M059J (cell line): ENCODE results near the gene SNX30. TPM values are rescaled to one million over a fixed set of nuclear protein-coding genes. Genes with fewer than 3 reads are reported as not detected.
"Not testable (repeated sequence)": the region's sequence is repeated elsewhere in the genome, so short reads cannot be mapped to it uniquely, and the experiment has no call there.

Source experiments
- DNase-seq: peaks from one replicate; pipeline ENCODE4 v3.0.0-alpha.2; 2012; ENCODE audit warnings: low read depth
- total RNA-seq: library from RNA; depleted of rRNA; stranded (reverse); fragments of >200 nt; shearing (Covaris generic); gene quantifications from 2 replicates; pipeline ENCODE4 v1.2.3, GENCODE V29; 2014; rRNA removed

The SNX30 gene, protein sequence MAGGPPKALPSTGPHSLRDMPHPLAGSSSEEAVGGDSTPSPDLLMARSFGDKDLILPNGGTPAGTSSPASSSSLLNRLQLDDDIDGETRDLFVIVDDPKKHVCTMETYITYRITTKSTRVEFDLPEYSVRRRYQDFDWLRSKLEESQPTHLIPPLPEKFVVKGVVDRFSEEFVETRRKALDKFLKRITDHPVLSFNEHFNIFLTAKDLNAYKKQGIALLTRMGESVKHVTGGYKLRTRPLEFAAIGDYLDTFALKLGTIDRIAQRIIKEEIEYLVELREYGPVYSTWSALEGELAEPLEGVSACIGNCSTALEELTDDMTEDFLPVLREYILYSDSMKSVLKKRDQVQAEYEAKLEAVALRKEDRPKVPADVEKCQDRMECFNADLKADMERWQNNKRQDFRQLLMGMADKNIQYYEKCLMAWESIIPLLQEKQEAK
- total RNA-seq = 5.7 and 11.0 TPM in 2 replicates

DNA sequence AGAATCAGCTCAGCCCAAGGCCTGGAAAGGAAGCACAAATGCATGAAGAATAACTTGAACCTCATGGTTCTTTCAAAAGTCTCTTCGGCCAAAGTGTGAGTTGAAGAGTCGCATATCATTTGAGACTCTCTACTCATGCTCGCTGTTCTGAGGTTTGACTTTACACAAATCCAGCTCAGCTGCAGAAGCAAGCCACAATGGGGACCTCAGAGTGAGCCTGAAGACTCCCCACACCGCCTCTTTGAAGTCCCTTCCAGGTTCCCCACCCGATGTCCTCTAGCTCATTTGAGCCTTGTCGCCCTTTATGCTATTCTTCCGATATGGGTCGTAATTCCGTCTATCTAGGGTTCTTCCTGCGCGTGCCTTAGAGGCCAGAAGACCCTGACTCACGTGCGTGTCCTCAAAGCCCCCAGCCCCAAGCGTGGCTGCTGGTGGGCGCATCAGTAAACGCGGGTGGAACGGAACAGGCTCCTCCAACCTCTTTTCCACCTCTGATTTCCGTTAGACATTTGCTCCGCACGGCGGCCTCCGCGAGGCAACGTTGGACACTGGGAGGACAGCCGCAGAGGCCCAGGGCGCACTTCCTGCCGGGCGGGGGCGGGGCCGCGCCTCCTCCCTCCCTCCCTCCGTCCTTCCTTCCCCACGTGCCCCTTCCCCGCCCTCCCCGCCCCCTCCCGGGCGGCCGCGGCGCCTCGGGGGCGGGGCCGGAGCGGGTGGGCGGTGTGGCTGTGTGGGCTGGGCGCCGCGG is at the start of gene SNX30:
SNX30 (plus strand) TSS at position 745 of the 748 bp plus-strand sequence. CDS start 242 bp downstream, outside the sequence.
- peak; percentile 88 for DNase-seq

DNA sequence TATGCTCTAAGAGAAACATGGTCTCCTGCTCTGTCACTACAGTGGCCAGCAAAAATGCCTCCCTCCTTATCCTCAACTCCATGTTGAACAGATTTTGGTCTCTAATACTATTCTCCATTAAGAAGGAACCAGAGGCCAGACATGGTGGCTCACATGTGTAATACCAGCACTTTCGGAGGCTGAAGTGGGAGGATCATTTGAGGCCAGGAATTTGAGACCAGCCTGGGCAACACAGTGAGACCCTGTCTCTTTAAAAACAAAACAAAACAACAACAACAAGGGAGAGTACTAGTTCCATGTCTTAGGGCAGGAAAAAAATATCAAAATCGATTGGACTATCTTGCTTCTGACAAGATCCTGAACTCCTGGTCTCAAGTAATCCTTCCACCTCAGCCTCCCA is 47.3 kb upstream of the SNX30 start:
- DNase-seq = no peak

DNA sequence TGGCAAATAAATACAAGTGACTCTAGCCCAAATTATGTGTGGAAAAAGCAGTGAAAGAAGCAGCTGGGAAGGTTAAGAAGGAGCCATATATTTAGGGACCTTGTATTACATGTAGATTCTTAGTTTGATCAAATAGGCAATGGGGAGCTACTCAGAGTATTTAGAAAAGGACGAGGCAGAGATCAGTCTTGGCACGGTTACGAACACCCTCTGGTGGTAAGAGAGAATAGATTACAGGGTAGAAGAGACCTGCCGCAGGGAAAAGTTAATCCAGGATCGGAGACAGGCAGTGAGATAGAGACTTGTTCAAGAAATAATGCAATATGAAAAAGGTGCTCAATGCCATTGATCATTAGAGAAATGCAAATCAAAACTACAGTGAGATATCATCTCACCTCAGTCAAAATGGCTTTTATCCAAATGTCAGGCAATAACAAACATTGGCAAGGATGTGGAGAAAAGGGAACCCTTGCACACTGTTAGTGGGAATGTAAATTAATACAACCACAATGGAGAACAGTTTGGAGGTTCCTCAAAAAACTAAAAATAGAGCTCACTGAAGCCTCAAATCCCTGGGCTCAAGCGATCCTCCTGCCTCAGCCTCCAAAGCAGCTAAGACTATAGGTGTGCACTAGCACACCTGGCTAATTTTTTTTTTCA is 44.7 kb upstream of the SNX30 start:
- DNase-seq = peak; percentile 46

DNA sequence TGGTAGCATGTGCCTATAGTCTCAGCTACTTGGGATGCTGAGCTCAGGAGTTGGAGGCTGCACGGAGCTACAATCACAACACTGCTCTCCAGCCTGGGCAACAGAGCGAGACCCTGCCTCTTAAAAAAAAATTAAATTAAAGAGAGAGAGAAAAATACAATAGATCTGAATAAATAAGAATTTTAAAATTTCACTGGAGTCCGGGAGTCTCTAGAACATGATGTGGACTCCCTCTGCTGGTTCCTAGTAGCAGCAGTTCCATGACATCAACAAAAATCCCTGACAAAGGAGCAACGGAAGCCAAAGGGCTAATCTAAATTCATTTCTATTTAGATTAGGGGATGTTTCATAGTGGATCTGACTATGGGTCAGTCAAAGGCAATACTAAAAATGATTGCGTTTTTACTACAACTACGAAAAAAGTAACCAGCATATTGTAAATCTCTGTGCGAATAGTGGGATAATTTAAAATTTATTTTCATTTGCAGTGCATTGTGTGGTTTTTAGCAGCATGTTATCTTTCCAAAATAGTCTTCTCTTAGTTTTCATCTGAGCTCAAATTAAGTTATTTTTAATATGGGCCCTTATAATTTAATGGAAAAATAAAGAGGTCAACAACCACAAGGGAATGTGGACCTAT is 39.4 kb upstream of the SNX30 start:
- peak; percentile 44 for DNase-seq

DNA sequence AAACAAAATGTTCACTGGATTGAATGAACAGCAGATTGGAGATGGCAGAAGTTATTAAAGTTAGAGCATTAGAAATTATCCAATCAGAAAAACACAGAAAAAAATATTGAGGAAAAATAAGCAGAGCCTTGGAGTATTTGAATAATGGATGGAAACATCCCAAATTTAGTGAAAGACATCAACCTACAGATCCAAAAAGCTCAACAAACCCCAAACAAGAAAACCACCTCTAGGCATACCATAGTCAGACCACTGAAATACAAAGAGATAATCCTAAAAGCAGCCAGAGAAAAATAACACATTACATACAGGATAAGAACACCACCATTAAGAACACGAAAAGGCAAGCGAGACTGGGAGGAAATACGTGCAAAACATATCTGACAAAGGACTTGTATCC is 37.9 kb upstream of the SNX30 start:
- DNase-seq = no peak

DNA sequence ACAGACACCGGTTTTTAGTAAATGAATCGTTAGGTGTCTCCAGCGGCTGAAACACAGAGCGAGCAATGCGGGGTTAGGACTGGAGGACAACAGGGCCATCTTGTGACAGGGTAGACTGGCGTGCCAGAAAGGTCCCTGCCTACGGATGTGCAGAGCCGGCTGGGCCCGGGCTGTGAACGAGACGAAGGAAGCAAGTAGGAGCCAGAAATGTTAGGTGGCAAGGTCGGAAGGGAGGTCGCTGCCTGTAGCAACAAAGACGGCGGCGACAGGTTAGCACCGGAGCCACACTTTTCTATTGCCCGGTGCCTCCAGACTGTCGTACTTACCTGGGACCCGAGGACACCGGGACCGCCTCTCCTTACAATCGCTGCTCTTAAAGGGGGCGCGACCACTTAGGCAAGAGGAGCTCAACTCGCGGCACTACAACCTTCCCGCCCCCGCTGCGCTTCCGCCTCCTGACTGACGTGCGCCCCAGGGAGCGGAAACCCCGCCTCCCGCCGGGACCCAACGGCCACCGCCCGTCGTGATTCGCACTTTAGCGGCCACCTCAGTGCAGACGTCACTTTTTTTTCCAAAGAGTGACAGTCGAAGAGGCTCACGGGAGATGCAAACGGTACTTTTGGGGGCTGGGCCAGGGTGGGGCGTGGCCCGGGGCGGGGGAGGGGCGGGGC is 32.8 kb upstream of the SNX30 start, which contains the start of gene INIP:
INIP (minus strand) TSS at position 457 of the 671 bp plus-strand sequence. CDS start 1,632 bp downstream, outside the sequence.
- DNase-seq = peak; percentile 97

DNA sequence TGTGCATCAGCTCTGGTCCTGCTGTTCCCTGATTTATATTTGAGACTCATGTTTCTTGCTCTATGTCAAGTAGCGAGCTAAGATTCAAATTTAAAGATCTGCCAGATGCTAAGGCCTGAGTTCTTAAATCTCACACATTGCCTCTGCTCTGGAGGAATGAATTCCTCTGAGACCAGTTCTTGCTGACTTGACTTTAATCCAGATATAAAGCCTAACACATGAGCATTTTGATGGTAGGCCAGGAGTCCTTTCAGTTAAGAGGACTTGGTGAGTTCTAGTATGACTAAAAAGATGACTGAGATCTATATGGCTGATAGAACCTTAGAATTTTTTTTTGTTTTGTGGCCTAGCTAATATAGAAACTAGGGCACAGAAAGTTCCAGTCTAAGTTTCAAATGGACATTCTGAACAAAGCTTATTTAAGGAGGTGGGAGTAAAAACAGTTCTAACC is 31.3 kb upstream of the SNX30 start:
- peak; percentile 17 for DNase-seq

DNA sequence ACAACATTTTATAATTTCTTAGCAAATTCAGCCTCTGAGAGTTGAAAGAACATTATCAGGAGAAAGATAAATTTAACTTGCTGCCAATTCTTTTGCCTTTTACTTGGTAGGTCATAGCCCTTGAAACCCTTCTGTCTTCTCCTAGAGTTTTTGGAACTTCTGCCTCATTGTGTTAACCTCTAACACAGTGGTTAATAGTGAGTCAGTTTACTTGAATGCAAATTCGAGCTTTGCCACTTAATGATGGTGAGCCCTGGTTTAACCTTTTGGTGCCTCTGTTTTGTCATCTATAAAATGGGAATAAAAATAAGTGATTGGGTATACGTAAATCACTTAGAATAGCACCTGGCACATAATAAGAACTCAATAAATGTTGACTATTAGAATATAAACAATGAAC is 30.9 kb upstream of the SNX30 start:
- peak; percentile 41 for DNase-seq

DNA sequence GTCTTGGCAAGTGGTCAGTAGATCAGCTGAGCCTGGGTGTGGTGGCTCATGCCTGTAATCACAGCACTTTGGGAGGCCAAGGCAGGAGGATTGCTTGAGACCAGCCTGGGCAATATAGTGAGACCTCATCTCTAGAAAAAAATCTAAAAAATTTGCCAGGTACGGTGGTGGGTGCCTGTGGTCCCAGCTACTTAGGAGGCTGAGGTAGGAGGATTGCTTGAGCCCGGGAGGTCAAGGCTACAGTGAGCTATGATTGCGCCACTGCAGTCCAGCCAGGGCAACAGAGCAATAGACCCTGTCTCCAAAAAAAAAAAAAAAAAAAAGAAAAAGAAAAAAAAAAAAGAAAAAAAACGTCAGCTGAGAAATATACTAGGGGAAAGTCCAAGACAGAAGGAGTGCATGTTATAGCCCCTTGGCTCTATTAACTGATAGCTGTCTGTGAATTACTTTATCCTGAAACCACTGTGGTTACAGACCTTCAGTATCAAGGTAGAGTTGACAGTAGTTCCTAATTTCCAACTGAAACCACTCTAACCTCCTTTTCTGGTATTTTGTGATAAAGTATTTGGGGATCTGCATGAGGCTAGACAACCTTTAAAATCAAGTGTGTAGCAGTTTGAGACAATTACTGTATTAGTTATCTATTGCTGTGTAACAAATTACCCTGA is 30.3 kb upstream of the SNX30 start:
- no peak for DNase-seq

DNA sequence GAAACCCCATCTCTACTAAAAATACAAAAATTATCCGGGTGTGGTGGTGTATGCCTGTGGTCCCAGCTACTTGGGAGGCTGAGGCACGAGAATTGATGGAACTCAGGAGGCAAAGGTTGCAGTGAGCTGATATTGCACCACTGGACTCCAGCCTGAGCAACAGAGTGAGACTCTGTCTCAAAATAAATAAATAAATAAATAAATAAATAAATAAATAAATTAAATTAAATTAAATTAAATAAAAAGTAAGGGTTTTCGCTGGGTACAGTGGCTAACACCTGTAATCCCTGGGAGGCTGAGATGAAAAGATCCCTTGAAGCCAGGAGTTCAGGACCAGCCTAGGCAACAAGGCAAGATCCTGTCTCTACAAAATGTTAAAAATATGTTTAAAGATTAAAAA is 27.8 kb upstream of the SNX30 start:
- DNase-seq = not testable (repeated sequence)

DNA sequence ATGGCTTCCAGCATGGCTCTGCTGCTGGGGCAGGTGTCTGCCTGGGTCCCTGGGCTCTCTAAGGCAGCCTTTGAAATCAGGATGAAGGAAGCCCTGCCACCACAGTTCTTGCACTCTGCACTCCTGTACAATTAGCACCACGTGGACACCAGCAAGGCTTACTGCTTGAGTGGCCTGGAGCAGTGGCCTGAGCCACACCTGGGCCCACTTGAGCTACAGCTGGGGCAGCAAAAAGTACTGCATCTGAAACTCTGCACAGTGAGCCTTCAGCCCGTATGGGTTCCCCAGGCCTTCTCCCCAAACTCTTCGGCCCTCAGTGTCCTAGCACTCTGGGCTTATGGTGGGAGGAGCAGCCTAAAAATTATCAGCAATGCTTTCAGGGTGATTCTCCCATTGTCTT is 24.6 kb upstream of the SNX30 start:
- no peak for DNase-seq

DNA sequence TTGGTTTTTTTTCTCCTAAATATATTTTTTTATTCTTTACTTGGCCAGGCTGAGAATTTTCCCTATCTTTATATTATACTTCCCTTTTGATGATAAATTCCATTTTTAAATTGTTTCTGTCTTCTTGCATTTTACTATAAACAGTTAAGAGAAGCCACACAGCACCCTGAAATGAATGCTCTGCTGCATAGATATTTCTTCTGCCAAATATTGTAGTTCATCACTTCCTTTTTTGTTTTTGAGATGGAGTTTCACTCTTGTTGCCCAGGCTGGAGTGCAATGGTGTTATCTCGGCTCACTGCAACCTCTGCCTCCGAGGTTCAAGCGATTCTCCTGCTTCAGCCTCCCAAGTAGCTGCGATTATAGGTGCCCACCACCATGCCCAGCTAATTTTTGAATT is 24.1 kb upstream of the SNX30 start:
- no peak for DNase-seq

DNA sequence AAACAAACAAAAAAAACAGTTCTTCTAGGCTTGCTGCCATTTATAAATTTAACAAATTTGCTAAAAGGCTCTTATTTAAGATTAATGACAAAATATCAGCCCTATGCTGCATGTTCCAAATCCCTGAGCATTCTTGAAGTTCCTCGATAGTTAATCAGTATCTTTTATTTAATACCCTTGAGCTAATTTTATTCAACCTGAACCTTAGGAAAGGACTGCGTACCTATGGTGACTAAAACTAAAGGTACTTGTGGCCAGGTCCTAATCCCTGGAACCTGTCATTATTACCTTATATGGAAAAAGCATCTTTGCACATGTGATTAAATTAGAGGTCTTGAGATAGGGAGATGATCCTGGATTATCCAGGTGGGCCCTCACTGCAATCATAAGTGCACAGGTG is 22.2 kb upstream of the SNX30 start:
- DNase-seq = no peak

DNA sequence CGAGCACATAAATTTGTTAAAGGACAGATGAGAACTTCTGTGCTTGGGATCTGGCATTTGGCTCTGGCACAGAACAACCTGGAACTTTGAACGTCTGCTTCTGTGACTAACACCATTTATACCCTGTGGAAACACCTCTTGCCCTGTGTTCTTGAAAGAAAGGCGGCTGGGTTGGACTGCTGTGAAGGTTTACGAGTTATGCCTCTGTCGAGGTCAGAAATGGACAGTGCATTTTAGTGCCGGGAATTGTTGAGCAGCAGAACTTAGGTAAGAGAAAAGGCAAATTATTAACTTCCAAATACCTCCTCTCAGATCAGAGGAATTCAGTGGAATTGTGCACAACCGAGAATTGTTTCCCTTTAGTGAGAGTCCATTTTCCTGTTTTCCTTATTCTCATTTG is 18.6 kb upstream of the SNX30 start:
- no peak for DNase-seq

DNA sequence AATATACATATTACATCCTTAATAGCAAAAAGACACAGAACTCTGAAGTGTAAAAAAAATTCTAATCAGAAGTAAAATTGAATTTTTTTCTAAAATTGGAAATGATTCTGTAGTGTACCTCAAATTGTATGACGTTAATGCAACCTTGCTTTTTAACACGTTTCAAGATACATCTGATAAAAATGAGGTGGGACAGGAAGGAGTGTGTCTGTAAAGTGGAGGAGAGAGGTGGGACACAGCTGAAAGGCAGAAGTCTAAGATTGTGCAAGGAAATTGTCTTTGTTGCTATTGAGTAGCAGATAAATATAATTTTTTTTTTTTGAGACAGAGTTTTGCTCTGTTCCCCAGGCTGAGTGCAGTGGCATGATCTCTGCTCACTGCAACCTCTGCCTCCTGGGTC is 15.7 kb upstream of the SNX30 start:
- no peak for DNase-seq

DNA sequence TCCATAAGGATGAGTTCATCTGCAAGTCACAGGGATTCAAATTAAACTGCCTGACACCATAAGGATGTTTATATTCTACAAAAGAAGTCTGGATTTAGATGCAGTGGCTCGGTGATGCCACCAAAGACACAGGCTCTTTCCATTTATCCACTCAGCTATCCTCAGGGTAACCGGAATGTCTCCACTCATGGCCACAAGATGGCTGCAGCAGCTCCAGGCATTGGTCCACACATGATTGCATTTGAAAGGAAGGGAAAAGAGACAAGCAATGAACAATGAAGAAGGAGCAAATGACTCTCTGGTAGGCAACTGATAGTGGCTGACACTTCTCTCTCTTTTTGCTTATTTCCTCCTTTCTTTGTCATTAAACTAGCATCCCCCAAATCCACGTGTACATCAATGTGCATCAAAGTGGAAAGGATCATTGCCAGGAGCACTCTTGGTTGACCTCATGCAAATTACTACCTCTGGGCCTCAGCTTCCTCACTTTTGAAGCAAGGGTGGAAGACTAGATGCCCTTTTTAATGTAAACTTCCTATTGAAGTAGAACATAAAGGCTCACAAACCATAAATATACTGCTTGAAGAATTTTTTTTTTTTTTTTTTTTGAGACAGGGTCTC is 7.2 kb upstream of the SNX30 start:
- peak; percentile 15 for DNase-seq

DNA sequence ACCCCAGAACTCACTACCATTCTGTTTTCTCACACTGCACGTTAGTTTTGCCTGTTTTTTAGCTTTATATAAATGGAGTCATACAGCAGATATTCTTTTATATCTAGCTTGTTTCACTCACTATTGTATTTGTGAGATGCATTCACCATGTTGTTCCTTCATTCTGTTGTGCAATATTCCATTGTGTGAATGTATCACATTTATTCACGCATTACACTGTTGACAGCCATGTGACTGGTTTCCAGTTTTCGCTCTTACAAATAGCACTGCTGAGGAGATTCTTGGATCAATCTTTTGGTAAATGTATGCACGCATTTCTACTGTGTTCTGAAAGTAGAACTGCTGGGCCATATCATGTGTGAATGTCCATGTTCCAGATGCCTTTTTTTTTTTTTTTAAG is 6.4 kb upstream of the SNX30 start:
- DNase-seq = no peak

DNA sequence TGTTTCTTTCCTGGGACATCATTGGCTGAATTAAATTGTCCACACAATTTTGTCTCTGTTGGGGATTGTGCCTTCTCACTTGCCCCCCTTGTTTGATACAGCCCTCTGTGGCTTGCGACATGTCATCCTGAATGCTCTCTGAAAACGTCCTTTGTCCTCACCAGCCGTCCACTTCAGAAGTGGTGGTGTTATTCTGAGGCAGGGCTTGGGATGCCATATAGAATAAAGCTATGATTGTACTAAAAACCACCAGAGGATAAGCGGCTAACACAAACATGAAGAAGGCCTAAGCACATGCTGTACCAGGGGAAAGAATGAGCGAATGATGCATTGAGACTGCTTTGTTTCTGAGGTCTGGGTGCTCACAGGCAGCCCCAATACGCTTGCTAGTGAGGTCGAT is 3.5 kb upstream of the SNX30 start:
- DNase-seq = no peak

DNA sequence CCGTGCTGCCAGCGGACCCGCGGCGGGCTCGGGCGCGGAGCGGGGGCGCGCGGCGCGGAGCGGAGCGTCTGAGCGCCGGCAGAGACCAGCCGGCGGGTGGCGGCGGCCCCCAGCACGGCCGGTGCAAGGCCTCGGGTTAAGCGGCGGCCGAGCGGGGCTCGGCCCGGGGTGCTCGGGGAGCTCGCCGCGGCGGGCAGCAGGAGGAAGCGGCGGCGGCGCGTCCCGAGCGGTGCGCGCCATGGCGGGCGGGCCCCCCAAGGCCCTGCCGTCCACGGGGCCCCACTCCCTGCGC is 150 bp downstream of the SNX30 start:
- DNase-seq = no peak

DNA sequence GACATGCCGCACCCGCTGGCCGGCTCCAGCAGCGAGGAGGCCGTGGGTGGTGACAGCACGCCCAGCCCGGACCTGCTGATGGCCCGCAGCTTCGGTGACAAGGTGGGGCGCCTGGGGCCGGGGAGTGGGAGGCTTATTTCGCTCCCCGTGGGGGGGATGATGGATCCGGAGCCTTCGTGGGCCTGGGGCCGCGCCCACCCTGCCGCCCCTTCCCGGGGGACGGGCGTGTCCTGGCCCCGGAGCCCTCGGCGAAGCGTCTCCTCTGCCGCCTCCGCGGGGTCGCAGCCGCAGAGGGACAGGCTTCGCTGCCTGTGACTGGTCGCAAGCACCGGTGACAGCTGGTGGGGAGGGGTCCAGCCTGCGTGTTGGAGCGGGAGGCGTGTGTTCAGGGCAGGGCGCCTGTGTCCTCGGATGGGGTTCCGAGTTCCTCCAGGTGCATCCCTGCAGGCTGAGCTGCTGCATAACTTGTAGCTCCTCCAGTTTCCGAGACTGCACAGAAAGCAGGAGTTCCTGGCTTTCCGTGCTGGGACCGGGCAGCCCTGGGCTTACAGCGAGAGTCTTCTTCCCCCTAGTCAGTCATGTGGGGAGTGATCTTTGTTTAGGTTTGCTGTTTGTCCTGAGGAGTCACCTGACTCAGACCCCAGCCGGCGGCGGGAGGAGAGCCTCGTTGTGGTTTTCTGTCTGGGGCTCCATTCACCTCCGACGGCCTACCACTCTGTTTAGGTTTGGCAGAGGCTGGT is 666 bp downstream of the SNX30 start:
- peak; percentile 97 for DNase-seq
